K562 (cell line): ENCODE results near the gene TTC39C. TPM values are rescaled to one million over a fixed set of nuclear protein-coding genes. Genes with fewer than 3 reads are reported as not detected.

ENCODE experiments used
- BCL6 ChIP-seq: fragments of 250-450 bp; sonication (Bioruptor Pico); IDR thresholded peaks from 2 replicates; pipeline ENCODE4 v1.4.0; 2020
- BHLHE40 ChIP-seq: IDR thresholded peaks from 2 replicates; pipeline ENCODE4 v1.6.1; 2011; ENCODE audit warnings: low read length, improper control_type of control experiment
- CHD1 ChIP-seq: fragments of 200-600 bp; sonication (generic); IDR thresholded peaks from one replicate; pipeline ENCODE4 v1.6.1; 2012; ENCODE audit warnings: mild to moderate bottlenecking, moderate library complexity, low read length, inconsistent platforms
- CTBP1 ChIP-seq: fragments of 450-650 bp; IDR thresholded peaks from 2 replicates; pipeline ENCODE4 v1.6.1; 2016; ENCODE audit warnings: borderline replicate concordance
- HNRNPUL1 ChIP-seq: fragments of 200-400 bp; formaldehyde crosslinking; IDR thresholded peaks from 2 replicates; pipeline ENCODE4 v1.6.1; 2017; ENCODE audit warnings: low read length
- JUND ChIP-seq, 2 experiments: IDR thresholded peaks; 2 replicates in 1 of 2; 3 replicates in 1 of 2; pipeline ENCODE4 v1.6.1; 2011; ENCODE audit warnings: borderline replicate concordance in 2 of 2, low read depth in 2 of 2, low read length in 2 of 2, improper control_type of control experiment in 1 of 2, missing biosample characterization in 1 of 2, missing genetic modification characterization in 1 of 2, missing genetic modification reagents in 1 of 2
- KDM1A ChIP-seq, 2 experiments: fragments of 450-650 bp; IDR thresholded peaks; 2 replicates each; pipeline ENCODE4 v1.6.1; 2016; ENCODE audit warnings: mild to moderate bottlenecking in 2 of 2
- KLF16 ChIP-seq: IDR thresholded peaks from 2 replicates; pipeline ENCODE4 v1.6.1; 2016; ENCODE audit warnings: antibody characterized with exemption
- MTA2 ChIP-seq: fragments of 450-650 bp; IDR thresholded peaks from 2 replicates; pipeline ENCODE4 v1.6.1; 2016; ENCODE audit warnings: low read depth
- NCOR1 ChIP-seq: fragments of 450-650 bp; IDR thresholded peaks from 2 replicates; pipeline ENCODE4 v1.6.1; 2016; ENCODE audit warnings: mild to moderate bottlenecking, moderate library complexity
- PHTF2 ChIP-seq: fragments of 250-450 bp; sonication (Bioruptor Pico); IDR thresholded peaks from 2 replicates; pipeline ENCODE4 v1.5.0; 2021; ENCODE audit warnings: mild to moderate bottlenecking
- POLR2H ChIP-seq: IDR thresholded peaks from 2 replicates; pipeline ENCODE4 v1.6.1; 2016; ENCODE audit warnings: missing genetic modification characterization, low read depth, mild to moderate bottlenecking, control low read depth, missing compliant biosample characterization, moderate library complexity
- RAD21 ChIP-seq, 2 experiments: fragments of 250-450 bp in 1 of 2; fragments of 450-650 bp in 1 of 2; sonication (Bioruptor Pico) in 1 of 2; formaldehyde crosslinking in 1 of 2; IDR thresholded peaks in 1 of 2; conservative IDR thresholded peaks in 1 of 2; 2 replicates each; pipeline versions ENCODE4 v1.4.0 to v1.8.0; 2020 to 2022; ENCODE audit warnings: mild to moderate bottlenecking in 2 of 2, moderate library complexity in 1 of 2
- RBM17 ChIP-seq: fragments of 200-400 bp; formaldehyde crosslinking; IDR thresholded peaks from 2 replicates; pipeline ENCODE4 v1.6.1; 2017; ENCODE audit warnings: low read depth, mild to moderate bottlenecking, low read length, borderline replicate concordance
- SAFB2 ChIP-seq: fragments of 200-400 bp; formaldehyde crosslinking; IDR thresholded peaks from 2 replicates; pipeline ENCODE4 v1.6.1; 2018; ENCODE audit warnings: borderline replicate concordance, low read length, low read depth, moderate library complexity; ENCODE audit not compliant: severe bottlenecking
- SMARCC2 ChIP-seq: fragments of 450-650 bp; IDR thresholded peaks from 2 replicates; pipeline ENCODE4 v1.6.1; 2017; ENCODE audit warnings: antibody characterized with exemption, moderate library complexity, mild to moderate bottlenecking, low read depth
- TAL1 ChIP-seq: fragments of 450-650 bp; IDR thresholded peaks from 2 replicates; pipeline ENCODE4 v1.6.1; 2016; ENCODE audit warnings: mild to moderate bottlenecking
- ZNF165 ChIP-seq: fragments of 250-450 bp; sonication (Bioruptor Pico); IDR thresholded peaks from 2 replicates; pipeline ENCODE4 v1.4.0; 2020; ENCODE audit warnings: borderline replicate concordance
- ZNF263 ChIP-seq: sonication (generic); formaldehyde crosslinking; IDR thresholded peaks from 2 replicates; pipeline ENCODE4 v1.8.0; 2022; ENCODE audit warnings: mild to moderate bottlenecking, missing genetic modification reagents, borderline replicate concordance
- ZNF507 ChIP-seq: conservative IDR thresholded peaks from 2 replicates; pipeline ENCODE4 v1.6.1; 2017; ENCODE audit warnings: missing genetic modification characterization, missing compliant biosample characterization
- polyA plus RNA-seq, 8 experiments: library from polyadenylated mRNA; depleted of rRNA in 4 of 8; stranded (reverse) in 5 of 8; unstranded in 3 of 8; fragments of >200 nt; fragmentation: Nextera tagmentation in 2 of 8; fragmentation: Illumina TruSeq in 1 of 8; extraction: Ambion mirVana in 2 of 8; extraction: Trizol in 1 of 8; gene quantifications; 2 replicates each; pipeline versions ENCODE4 v1.2.1 to v1.2.3, GENCODE V29; 2011 to 2014; ENCODE audit warnings: inconsistent platforms in 1 of 8, missing spikeins in 1 of 8
- total RNA-seq, 7 experiments: library from RNA; depleted of rRNA in 6 of 7; stranded (reverse); fragments of >200 nt in 6 of 7; fragmentation: Illumina TruSeq in 2 of 7; extraction: Trizol in 2 of 7; gene quantifications; 2 replicates each; pipeline versions ENCODE4 v1.2.1 to v1.2.3, GENCODE V29; 2011 to 2021; ENCODE audit warnings: low replicate concordance in 1 of 7
- TF ChIP-seq, protein P1 (sequence below): conservative IDR thresholded peaks from 2 replicates; pipeline ENCODE4 v1.6.1; 2011; ENCODE audit warnings: low read depth, mild to moderate bottlenecking, low read length; ENCODE audit not compliant: control insufficient read depth
- TF ChIP-seq, protein P2 (sequence below): fragments of 450-650 bp; IDR thresholded peaks from 2 replicates; pipeline ENCODE4 v1.6.1; 2016
- TF ChIP-seq, protein P3 (sequence below): fragments of 250-450 bp; sonication (Bioruptor Pico); IDR thresholded peaks from 2 replicates; pipeline ENCODE4 v1.4.0; 2020; ENCODE audit warnings: mild to moderate bottlenecking, moderate library complexity
- TF ChIP-seq, protein P4 (sequence below): sonication (generic); formaldehyde crosslinking; IDR thresholded peaks from 2 replicates; pipeline ENCODE4 v1.8.0; 2022; ENCODE audit warnings: missing genetic modification reagents, mild to moderate bottlenecking, moderate library complexity, borderline replicate concordance

Gene TTC39C
- total and polyA plus RNA-seq, 9 of the 15 experiments (the other 6 are each of a cell fraction or from before 2014, with no cell fraction given): 0.01 to 0.58 (median 0.18) TPM; not detected in 5

DNA sequence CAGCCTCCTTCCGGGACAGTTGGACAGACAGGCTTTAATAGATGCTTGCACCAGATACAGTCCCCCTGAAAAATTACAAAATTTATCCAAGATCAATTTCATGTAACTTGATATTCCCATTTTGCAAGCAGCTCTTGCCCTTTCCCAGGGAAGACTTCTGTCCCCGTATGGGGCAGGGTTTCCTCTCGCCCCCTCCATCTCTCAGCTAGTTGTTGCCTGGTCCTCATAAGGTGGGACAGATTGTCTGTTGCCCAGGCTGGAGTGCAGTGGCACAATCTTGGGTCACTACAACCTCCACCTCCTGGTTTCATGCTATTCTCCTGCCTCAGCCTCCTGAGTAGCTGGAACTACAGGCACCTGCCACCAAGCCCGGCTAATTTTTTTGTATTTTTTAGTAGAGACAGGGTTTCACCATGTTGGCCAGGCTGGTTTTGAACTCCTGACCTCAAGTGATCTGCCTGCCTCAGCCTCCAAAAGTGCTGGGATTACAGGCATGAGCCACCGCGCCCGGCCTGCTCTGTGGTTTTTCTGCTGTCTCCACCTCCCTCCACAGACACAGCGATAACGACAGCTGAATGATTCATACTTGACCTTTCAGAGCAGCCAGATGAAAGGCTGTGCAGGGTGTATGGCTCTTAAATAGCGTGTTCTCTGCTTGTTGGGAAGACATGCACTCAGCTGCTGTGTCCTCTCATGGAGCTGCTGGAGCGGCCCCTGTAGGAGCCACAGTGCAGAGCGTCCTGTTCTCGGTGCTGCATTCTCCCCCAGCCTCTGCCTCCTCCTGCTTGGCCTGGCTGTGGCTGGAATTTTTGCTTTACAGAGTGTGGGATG is 61.4 kb downstream of the TTC39C start (continued):
- TF ChIP-seq, protein P1, sequence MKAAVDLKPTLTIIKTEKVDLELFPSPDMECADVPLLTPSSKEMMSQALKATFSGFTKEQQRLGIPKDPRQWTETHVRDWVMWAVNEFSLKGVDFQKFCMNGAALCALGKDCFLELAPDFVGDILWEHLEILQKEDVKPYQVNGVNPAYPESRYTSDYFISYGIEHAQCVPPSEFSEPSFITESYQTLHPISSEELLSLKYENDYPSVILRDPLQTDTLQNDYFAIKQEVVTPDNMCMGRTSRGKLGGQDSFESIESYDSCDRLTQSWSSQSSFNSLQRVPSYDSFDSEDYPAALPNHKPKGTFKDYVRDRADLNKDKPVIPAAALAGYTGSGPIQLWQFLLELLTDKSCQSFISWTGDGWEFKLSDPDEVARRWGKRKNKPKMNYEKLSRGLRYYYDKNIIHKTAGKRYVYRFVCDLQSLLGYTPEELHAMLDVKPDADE: no peak
- peak; percentile 43 for TF ChIP-seq NCOR1
- TF ChIP-seq KDM1A (IDR thresholded peaks at IDR 0.05): peak; percentile 82 to 85
- no peak for TF ChIP-seq TAL1
- TF ChIP-seq PHTF2: no peak
- TF ChIP-seq SMARCC2: peak; percentile 26; the same call in 1 of the 2 replicates
- no peak for TF ChIP-seq ZNF165 (CRISPR knock-in tag)
- no peak for TF ChIP-seq RBM17
- TF ChIP-seq HNRNPUL1: no peak
- peak in 1 of 2 experiments; percentile 32; a peak in 2 of 4 replicates for TF ChIP-seq RAD21 (CRISPR knock-in tag; conservative IDR thresholded peaks at IDR 0.05 in 1 of 2, IDR thresholded peaks at IDR 0.05 in 1 of 2)
- TF ChIP-seq, protein P2, sequence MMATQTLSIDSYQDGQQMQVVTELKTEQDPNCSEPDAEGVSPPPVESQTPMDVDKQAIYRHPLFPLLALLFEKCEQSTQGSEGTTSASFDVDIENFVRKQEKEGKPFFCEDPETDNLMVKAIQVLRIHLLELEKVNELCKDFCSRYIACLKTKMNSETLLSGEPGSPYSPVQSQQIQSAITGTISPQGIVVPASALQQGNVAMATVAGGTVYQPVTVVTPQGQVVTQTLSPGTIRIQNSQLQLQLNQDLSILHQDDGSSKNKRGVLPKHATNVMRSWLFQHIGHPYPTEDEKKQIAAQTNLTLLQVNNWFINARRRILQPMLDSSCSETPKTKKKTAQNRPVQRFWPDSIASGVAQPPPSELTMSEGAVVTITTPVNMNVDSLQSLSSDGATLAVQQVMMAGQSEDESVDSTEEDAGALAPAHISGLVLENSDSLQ: peak; percentile 61
- TF ChIP-seq BCL6 (CRISPR knock-in tag): no peak
- TF ChIP-seq POLR2H (tag): peak; percentile 72
- no peak for TF ChIP-seq CTBP1
- no peak for TF ChIP-seq MTA2
- TF ChIP-seq, protein P3, sequence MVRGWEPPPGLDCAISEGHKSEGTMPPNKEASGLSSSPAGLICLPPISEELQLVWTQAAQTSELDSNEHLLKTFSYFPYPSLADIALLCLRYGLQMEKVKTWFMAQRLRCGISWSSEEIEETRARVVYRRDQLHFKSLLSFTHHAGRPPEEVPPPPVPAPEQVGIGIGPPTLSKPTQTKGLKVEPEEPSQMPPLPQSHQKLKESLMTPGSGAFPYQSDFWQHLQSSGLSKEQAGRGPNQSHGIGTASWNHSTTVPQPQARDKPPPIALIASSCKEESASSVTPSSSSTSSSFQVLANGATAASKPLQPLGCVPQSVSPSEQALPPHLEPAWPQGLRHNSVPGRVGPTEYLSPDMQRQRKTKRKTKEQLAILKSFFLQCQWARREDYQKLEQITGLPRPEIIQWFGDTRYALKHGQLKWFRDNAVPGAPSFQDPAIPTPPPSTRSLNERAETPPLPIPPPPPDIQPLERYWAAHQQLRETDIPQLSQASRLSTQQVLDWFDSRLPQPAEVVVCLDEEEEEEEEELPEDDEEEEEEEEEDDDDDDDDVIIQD (CRISPR knock-in tag): no peak
- TF ChIP-seq ZNF263 (CRISPR knock-in tag): no peak
- TF ChIP-seq ZNF507 (tag): no peak
- no peak for TF ChIP-seq CHD1
- peak; percentile 91 for TF ChIP-seq JUND (IDR thresholded peaks at IDR 0.05; ENCODE audit: borderline replicate concordance, low read depth, low read length)
- TF ChIP-seq JUND (tag; IDR thresholded peaks at IDR 0.05; ENCODE audit: borderline replicate concordance, low read depth, low read length): peak; percentile 92; the same call in 2 of the 3 replicates
- TF ChIP-seq, protein P4, sequence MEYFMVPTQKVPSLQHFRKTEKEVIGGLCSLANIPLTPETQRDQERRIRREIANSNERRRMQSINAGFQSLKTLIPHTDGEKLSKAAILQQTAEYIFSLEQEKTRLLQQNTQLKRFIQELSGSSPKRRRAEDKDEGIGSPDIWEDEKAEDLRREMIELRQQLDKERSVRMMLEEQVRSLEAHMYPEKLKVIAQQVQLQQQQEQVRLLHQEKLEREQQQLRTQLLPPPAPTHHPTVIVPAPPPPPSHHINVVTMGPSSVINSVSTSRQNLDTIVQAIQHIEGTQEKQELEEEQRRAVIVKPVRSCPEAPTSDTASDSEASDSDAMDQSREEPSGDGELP (CRISPR knock-in tag): peak; percentile 88
- TF ChIP-seq BHLHE40: peak; percentile 8; the same call in 1 of the 2 replicates
- no peak for TF ChIP-seq SAFB2
- 0 out of 2 replicates have a peak, but pooled peaks have one; percentile 36 for TF ChIP-seq KLF16
